COLO668 (cell line): ENCODE measurements around the gene FARP1.

Experiments
- DNase-seq: peaks from one replicate; lab custom pipeline; 2025; ENCODE audit not compliant: unreplicated experiment; lab: John Stamatoyannopoulos, UW

The FARP1 gene, protein sequence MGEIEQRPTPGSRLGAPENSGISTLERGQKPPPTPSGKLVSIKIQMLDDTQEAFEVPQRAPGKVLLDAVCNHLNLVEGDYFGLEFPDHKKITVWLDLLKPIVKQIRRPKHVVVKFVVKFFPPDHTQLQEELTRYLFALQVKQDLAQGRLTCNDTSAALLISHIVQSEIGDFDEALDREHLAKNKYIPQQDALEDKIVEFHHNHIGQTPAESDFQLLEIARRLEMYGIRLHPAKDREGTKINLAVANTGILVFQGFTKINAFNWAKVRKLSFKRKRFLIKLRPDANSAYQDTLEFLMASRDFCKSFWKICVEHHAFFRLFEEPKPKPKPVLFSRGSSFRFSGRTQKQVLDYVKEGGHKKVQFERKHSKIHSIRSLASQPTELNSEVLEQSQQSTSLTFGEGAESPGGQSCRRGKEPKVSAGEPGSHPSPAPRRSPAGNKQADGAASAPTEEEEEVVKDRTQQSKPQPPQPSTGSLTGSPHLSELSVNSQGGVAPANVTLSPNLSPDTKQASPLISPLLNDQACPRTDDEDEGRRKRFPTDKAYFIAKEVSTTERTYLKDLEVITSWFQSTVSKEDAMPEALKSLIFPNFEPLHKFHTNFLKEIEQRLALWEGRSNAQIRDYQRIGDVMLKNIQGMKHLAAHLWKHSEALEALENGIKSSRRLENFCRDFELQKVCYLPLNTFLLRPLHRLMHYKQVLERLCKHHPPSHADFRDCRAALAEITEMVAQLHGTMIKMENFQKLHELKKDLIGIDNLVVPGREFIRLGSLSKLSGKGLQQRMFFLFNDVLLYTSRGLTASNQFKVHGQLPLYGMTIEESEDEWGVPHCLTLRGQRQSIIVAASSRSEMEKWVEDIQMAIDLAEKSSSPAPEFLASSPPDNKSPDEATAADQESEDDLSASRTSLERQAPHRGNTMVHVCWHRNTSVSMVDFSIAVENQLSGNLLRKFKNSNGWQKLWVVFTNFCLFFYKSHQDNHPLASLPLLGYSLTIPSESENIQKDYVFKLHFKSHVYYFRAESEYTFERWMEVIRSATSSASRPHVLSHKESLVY

DNA sequence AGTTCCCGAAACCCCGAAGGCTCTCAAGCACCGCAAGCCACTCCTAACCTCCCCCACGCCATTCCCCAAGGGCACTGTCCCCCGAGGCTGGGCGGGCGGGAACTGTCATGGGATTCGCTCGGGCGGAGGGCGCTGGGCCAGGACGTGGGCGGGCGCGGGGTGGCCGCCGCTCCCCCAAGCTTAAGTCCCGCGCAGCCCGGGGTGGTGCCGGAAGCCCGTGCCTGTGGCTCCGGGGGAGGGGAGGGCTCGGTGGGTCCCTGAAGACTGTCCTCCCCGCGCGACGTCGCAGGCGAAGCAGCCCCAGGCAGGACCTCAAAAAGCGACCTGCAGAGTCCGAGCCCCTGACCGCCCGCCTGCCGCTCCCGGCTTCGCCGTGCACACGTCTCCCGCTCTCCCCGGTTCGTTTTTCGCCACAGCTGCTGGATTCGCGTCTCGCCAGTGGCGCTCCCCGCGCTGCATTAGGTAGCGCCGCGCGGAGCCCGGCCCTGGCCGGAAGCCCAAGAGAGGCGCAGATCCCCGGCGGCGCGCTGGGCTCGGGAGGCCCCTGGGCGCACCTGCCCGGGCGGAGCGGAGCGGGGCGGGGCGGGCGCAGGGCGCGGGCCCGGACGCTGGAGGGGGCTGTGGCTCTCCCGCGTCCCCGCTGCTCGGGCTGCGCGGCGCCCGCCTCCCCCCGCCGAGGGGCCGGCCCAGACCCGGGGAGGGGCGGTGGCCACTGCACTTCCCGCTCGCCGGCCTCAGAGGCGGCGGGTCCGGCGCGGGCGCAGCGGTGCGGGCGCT, at the start of gene FARP1:
FARP1 (plus strand) TSS at position 715 of the 777 bp plus-strand sequence. CDS start 70,149 bp downstream, outside the sequence.
- peak; percentile 99 for DNase-seq

DNA sequence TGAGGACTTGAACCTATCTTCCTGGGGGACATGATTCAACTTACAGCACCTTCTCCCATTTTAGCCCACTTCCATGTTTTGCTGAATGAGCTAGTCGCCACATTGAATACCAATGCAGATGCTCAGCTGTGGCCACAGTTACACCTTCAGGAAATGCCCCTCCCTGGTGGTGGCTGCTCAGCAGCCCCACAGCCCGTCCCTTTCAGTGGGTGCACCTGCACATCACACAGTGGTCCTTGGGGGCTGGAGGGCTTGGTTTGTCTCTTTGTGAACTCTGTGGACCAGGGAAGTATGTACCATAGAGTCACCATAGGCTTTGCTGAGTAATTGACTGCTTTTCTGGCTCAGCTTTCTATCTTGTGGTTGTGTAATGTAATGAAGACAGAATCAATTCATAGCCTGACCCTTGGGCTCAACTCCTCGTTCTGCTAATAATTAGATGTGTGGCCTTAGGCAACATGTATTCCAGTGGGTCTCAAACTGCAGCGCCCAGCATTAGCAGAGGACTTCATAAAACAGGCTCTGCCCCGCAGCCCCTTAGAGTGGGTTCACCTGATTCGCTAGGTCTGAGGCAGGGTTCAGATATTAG, 48.1 kb upstream of the FARP1 start:
- DNase-seq, result no peak

DNA sequence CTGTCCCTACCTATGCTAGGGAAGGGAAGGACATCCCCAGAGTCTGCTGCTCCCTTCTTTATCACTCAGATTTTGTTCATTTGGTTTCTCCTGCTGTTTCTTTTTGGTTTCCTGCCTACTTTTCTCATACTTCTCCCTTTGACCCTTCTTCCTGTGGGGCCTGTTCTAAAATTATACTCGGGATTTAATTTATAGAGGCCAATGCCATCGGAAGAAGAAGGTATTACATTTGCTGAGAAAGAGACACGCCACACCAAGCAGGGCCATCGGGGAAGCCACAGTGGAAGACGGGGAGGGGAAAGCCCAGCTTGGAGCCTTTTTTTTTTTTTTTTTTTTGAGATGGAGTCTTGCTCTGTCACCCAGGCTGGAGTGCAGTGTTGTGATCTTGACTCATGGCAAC, 46.8 kb upstream of the FARP1 start:
- DNase-seq, result no peak

DNA sequence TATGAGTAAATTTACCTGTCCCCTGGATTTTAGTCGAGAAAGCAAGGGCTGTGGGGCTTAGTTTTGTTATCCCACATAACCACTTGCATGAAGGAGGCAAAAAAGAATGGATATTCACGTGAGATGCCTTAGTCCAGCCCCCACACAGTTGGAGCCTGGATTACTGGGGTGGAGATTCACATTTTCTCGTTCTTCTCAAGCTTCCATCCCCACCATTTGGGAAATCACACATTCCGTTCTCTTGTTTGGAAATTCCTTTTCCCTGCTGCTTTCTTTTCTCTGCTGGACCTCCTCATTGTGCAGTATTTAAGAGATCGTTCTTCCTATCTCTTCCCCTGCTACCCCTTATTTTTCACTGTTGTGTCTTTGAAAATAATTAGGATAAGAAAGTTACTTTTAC, 45.1 kb upstream of the FARP1 start:
- no peak for DNase-seq

DNA sequence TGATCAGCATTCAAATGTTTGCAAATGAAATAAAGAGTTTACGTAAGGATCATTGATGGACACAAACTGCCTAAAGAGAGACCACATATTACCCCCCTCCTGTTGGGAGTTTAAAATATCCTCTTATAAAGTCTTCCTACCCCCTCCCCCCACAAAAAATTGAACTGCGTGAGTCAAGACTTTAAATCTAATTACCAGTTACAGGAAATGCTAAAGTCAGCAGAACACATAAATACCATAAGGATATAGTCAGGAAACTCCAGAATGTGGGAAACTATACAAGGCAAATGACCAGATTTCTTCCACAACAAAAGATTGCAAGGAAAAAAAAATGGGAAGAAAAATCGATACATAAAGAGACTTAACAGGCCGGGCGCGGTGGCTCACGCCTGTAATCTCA, 44.4 kb upstream of the FARP1 start:
- DNase-seq, result no peak

DNA sequence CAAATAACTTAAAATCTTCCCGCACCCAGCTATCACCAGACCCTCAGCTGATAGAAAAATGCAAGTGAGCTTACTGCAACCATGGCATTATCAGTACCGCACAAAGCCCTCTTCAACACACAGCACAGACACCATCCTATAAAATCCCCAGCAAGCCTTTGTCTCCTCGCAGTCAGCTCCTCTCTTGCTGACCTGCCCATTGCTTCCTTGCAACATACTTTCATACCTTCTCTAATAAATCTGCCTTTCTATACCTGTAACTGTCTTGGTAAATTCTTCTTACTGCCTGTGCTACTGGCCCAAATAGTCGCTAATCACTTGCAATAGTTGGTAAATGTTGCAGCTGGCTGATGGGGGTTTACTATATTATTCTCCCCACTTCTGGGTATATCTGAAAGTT, 43.3 kb upstream of the FARP1 start:
- DNase-seq, result no peak

DNA sequence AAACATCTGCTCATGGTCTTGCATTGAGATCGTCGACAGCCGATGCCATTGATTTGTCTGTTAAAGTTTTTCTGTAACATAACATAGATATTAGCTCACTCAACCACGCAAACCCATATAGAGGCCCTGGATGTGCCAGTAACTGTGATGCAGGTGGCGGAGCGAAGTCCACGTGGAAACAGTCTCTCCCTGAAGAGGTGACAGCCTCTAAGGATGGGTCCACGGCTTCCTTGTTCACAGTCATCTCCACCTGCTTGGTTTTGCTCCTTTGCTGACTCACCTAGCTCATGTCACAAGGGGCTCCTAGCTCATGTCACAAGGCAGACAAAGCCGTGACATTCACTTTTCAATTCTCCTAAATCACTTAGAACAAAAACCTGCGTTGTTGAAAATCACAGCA, 42.4 kb upstream of the FARP1 start:
- peak; percentile 67 for DNase-seq

DNA sequence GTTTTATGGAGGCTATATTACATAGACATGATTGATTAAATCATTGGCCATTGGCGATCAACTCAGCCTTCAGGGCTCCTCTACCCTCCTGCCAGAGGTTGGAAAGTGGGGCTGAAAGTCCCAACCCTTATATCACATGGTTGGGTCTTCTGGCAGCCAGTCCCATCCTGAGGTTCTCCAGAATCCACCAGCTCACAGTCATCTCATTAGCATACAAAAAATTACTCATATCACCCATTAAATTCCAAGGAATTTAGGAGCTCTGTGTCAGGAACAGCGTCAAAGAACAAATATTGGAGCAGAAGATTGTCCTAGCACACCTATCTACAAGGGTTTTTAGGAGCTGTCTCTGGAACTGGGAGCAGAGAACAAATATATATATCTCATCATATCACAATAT, 39.4 kb upstream of the FARP1 start:
- DNase-seq, result no peak

DNA sequence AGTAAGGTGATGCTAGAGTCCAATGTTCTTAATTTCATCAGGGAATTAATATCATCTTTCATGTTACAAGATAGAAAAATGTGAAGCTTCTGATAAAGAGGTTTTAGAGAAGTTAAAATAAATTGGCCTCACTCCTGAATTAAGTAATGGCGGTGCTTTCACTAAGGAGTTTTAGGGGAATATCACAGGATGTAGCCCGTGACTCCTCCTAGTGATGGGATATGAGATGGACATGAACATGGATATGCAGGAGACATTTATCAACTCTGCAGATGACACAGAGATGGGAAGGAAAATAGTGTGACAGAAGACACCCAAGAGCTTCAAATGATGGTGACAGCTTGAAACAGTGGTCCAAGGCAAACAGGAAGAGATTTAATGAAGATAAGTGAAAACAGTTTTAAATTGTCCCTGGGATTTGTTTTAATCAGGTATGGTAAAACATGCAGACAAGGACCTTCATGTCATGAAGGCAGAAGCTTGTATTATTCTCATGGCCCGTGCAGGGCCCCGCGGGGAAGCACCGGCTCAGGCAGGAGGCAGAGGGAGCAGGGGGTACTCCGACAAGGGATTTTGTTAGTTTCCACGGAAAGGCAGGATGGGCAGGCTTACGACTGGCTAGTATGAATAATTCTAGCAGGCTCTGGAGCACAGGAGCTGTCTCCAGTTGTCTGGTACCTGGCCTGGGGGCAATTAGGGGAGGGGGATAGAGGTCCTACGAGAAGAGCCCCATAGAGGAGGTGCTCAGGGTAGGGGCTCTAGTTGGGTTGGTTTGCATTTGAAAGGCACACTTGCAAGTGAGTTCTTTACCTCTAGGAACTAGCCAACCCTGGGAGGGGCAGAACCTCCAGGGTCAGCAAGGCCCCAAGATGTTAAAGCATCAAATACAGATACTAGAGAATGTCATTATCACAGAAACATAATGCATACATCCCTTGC, 38.7 kb upstream of the FARP1 start:
- no peak for DNase-seq

DNA sequence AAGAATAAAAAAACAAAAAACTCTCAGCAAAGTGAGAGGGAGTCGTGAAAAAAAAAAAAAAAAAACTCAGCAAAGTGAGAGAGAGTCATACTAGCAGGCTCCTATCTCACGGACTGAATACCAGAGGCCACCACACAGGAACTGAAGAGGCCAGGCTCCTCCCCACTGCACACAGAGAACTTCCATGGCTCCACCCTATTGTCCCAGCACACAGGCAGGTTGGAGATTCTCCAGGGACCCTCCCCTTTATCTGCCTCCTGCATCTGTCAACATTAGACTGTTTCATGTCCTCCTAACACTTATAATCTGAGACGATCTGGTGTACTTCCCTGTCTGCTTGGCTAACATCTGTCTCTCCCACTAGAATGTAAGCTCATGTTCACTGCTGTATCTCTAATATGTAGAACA, 37.0 kb upstream of the FARP1 start:
- no peak for DNase-seq

DNA sequence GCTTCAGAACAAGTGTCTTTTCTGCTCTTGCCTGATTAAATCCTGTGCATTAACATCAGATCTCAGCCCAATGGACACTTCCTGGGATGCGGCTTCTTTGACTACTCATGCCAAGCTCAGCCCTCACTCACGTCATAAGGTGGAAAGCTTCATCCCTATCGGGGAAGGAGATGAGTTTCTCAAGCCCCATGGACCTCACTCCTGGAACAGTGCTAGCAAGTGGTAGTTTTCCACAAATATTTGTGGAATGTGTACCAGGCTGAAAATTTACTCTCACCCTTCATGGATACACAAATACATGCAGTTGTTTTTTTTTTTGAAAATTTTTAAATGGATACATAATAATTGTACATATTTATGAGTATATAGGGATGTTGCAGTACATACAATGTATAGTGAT, 34.6 kb upstream of the FARP1 start:
- no peak for DNase-seq

DNA sequence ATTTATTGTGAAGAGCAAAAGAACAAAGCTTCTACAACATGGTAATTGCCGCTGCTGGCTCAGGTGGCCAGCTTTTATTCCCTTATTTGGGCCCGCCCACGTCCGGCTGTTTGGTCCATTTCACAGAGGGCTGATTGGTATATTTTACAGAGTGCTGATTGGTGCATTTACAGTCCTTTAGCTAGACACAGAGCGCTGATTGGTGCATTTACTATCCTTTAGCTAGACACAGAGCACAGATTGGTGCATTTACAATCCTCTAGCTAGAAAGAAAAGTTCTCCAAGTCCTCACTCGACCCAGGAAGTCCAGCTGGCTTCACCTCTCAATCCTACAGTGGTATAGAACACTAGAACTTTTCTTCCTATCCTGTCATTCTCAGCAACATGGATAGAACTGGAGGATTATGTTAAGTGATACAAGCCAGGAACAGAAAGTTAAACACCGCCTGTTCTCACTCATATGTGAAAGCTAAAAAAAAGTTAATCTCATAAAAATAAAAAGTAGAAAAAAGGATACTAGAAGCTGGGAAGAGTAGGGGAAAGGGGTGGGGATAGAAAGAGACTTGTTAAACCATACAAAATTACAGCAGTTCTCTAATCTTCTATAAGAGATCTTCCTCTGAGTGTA, 33.6 kb upstream of the FARP1 start:
- no peak for DNase-seq

DNA sequence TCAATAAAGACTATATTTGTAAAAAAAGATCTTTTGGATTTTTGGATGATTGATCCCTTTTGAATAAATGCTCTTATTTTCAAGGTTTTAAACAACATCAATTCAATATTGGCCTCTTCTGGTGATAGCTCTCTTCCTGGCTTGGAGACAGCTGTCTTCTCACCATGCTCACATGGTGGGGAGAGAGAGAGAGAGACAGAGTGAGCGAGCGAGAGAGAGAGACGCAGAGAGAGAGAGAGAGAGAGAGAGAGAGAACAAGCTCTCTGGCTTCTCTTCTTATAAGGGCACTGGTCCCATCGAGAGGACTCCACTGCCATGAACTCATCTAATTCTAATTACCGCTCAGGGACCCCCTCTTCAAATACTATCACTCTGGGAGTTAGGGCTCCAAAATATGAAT, 32.1 kb upstream of the FARP1 start:
- no peak for DNase-seq

DNA sequence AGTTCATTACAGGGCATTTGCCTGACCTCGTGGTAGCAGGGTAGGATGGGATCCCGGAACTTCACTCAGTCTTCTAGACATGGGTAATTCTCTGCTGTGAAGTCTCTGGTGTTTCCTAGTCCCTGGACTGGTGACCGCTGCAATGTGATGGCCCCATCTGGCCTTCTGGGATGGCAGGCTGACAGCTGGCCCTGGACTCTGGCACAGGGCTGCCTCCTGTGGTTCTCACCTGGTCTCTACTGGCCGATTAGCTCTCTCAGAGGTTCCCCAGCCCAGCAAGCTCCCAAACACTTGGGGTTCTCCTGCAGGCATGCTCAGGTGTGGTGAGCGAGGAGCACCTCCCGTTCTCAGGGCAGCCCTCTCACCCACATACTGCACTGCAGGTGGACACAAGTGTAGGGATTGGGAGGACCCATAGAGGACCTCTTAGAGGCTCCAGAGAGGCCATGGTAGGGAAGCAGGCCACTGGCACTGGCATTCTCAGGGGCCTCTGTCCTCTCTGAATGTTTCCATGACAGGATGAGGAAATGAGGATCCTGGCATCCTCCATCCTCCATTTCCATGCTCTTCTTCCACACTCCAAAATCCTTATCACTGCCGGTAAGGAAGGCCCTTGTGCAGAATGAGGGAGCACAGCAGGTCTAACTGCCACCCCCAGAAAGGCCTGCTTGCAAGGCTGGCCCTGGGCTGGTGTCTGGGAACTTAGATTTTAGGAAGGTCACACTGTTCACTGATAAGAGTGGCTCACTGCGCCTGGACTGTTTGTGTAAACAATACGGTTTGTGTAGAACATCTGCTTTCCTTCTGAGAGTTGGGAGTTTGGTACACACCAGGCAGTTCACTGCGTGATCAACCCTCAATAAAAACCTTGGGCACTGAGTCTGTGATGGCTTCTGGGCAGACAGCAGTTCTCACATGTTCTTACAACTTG, 31.5 kb upstream of the FARP1 start:
- DNase-seq, result no peak

DNA sequence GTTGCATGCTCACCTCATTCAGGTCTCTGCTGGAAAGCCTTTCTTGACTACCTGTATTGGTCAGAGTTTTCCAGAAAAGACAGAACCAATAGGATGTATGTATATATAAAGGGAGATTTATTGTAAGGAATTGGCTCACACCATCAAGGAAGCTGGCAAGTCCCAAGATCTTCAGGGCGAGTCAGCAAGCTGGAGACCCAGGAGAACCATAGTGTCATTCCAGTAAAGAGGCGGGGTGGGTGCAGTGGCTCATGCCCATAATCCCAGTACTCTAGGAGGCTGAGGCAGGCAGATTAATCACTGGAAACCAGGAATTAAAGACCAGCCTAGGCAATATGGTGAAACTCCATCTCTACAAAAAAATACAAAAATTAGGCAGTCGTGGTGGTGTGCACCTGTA, 30.4 kb upstream of the FARP1 start:
- DNase-seq, result no peak

DNA sequence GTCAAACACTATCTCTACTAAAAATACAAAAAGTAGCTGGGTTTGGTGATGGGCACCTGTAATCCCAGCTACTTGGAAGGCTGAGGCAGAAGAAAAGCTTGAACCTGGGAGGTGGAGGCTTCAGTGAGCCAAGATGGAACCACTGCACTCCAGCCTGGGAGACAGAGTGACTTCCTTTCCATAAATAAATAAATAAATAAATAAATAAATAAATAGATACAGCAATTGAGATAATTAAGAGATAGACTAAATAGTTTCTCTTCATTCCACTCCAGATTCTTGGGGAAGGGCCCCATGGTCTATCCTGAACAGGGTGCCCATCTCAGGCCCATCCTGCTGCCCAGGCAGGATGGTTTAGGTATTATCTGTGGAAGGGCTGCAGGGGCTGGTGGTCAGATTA, 24.0 kb upstream of the FARP1 start:
- no peak for DNase-seq

DNA sequence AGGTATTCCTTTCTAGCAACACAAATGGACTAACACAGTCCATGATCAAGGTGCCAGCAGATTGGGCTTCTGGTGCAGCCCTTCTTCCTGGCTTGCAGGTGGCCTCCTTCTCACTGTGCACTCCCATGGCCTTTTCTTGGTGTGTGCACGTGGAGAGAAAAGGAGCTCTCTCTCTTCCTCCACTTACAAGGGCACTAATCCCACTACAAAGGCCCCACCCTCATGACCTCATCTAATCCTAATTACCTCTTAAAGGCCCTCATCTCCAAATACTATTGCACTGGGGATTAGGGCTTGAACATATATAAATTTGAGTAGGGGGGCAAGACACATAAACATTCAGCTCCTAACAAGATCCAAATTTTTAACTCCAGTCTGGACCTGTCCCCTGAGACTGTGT, 19.7 kb upstream of the FARP1 start:
- DNase-seq, result no peak
